NCI-H446 (cell line): ENCODE data around the gene DCDC2C.
A peak's percentile ranks its signal among the peaks of the same experiment; 100 is the strongest.
"Not testable (repeated sequence)": the region's sequence is repeated elsewhere in the genome, so short reads cannot be mapped to it uniquely, and the experiment has no call there.

ENCODE experiments used
- DNase-seq, 2 experiments: peaks; one replicate each; lab custom pipeline; 2025; lab: John Stamatoyannopoulos, UW

The DCDC2C gene

DNA sequence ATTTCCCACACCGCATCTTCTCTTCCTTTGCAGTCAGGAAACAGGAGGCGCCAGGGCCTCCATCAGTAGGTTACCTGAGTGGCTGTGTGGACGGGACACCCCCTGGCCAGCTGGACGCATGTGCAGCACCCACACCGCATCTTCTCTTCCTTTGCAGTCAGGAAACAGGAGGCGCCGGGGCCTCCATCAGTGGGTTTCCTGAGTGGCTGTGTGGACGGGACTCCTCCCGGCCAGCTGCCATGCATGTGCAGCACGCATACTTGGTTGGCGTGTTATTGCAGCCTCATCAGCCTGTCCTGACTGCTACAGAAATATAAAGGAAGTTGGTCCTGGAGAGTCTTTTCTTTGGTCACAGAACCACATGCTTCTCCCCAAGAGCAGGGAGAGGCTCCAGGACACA, 74.6 kb downstream of the DCDC2C start:
- DNase-seq: no peak

- no peak for DNase-seq
These were observed 75.6 kb downstream of the DCDC2C start for GRCh38 chr2:3778851-3779495.

- DNase-seq: no peak
These were observed 76.2 kb downstream of the DCDC2C start for GRCh38 chr2:3779496-3780049.

DNA sequence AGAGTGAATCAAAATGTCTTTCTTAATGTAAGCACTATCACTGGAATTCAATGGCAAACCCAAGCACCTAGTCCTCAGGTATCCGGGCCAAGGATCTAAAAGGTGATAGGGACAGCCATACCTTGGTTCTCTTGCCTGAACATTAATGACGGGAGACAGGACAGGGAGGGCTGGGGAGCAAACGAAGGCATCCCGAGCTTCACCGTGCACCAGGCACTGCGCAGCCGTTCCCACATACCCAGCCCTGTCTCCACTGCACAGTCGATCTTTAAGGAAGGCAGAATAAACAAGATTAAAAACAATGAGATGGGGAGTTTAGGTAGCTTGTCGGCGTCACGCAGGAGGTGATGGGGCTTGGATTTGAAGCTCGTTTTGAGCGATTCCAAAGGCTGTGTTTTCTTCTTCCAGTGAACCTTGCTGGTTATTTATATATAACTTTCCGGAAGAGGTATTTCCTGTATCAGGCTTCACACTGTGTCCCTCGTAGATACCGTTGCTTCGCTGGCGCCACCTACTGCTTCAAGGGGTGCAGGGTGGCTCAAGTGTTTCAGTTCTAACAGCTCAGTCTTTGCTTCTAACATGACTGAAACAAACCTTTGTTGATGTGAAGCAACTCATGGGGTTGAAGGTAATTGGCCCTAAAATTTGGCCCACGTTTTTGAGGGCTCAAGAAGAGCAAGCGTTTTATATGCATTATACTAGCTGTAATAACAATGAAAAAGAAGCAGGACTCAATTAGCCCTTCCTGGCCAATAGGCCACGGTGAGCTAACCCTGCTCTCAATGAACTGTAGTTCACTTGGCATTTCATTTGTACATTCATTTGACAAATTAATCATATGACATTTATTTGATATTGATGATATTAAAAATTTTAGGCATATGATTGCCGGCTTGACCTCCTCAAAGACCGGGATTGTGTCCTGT, 77.4 kb downstream of the DCDC2C start:
- DNase-seq: peak; percentile 5 to 55

- DNase-seq: no peak
These were observed 81.4 kb downstream of the DCDC2C start for GRCh38 chr2:3784731-3785130.

GRCh38 chr2:3785220-3785889, 82.0 kb downstream of the DCDC2C start:
- DNase-seq: no peak

DNA sequence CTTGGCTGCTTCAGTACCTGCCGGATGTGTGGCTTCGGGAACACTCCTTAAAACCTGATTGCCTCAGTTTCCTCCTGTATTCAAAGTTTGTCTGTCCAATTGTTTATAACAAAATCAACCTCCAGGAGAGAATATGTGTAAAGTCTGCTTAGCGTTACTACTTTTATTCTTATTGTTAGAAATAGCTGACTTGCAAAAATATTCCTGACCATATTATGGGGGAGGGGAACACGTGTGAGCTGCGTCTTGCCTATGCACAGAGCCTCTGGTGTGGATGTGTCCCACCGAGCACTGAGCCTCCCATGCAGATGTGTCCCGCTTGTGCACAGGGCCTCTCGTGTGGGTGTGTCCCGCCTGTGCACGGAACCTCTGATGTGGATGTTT, 82.5 kb downstream of the DCDC2C start:
- no peak for DNase-seq

- DNase-seq: no peak
These were observed 84.4 kb downstream of the DCDC2C start for GRCh38 chr2:3787768-3788167.

- DNase-seq: no peak
These were observed 85.9 kb downstream of the DCDC2C start for GRCh38 chr2:3789256-3789655.

- no peak for DNase-seq
These were observed 89.9 kb downstream of the DCDC2C start for GRCh38 chr2:3793249-3793648.

- DNase-seq: no peak
These were observed 98.1 kb downstream of the DCDC2C start for GRCh38 chr2:3801506-3801905.

DNA sequence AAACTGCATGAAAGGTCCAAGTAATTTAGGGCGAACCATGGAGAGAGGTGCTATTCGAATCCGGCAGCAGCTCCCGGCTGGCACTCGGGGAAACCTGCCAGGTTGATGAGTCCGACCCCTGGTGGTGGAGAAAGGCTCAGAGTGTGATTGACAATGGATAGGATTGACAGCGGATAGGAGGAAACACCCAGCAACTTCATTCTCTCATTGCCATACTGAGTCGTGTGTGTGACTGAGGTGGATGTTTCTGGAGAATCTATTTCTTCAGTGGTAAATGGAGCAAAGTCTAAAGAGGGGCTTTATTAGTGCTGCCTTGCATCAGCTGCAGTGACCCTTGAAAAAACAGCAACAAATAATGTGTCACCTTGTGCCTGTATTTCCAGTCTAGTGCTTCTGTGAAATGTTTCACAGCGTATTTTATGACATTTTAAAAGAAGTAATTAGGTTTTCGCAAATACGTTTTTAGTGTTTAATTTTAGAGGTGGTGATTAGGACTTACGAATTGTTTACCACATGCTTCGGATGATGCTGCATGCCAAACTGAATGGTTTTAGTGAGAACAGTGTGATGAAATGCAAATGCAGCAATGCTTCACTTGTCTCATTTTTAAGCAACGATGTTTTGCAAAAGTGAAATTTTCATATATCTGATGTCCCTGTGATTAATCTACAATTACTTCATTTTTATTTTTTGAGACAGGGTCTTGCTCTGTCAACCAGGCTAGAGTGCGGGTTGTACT, 102.0 kb downstream of the DCDC2C start:
- DNase-seq: peak in 1 of 2 experiments; percentile 60

- no peak for DNase-seq
These were observed 102.8 kb downstream of the DCDC2C start for GRCh38 chr2:3806168-3806567.

GRCh38 chr2:3806730-3807129, 103.4 kb downstream of the DCDC2C start:
- no peak for DNase-seq

DNA sequence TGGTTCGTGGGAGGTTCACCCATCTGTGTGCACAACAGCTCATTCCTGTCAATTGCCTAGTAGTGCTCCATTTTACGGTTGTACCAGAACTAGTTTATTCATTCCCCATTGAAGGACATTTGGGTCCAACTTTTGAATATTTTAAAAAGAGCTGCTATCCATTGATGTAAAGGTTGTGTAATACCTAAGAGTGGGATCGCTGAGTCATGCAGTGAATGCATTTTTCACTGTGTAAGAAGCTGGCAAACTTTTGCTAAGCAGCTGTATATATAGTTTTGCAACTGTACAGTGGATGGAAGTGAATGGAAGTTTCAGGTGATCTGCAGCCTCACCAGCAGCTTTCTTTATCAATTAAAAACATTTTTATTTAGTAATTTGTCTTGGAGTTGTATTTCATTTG, 104.5 kb downstream of the DCDC2C start:
- no peak for DNase-seq

- no peak for DNase-seq
These were observed 111.4 kb downstream of the DCDC2C start for GRCh38 chr2:3814706-3815245.

DNA sequence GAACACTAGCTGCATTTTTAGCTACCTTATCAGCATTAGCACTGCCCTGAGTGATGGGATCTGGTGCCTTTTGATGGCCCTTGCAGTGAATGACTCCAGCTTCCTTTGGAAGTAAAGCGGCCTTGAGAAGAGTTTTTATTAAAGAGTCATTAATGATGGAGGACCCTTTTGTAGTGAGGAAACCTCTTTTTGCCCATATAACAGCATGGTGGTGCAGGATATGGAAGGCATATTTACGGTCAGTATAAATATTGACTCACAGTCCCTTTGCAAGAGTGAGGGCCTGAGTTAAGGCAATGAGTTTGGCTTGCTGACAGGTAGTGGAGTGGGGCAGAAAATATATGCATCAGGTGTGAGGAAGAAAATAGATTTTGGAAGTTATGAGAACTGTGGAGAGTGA, 113.8 kb downstream of the DCDC2C start:
- not testable (repeated sequence) for DNase-seq

DNA sequence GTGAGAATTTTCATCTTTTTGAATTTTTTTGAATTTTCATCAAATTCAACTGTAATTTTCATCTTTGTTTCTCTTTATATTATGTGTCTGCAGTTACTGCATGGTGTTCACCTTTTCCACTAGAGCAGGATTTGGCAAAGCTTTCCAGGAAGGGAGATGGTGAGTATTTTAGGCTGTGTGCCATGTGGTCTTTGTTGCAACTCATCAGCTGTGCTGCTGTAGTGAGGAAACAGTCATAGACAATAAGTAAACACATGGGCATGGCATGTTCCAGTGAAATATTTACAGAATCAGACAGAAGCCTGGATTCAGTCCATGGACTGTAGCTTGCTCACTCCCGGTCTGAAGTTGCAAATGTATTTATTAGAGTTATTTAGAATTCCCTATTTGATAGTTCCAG, 120.4 kb downstream of the DCDC2C start:
- DNase-seq: no peak

- peak; percentile 9 to 21 for DNase-seq
These were observed 124.5 kb downstream of the DCDC2C start for GRCh38 chr2:3827673-3828575.

GRCh38 chr2:3830796-3831195, 127.4 kb downstream of the DCDC2C start:
- DNase-seq: no peak
